Endothelial cell (in vitro differentiated cells): ENCODE results near the gene COL25A1. TPM values are rescaled to one million over a fixed set of nuclear protein-coding genes. Genes with fewer than 3 reads are reported as not detected.
"Not testable (repeated sequence)": the region's sequence is repeated elsewhere in the genome, so short reads cannot be mapped to it uniquely, and the experiment has no call there.

Source experiments
- DNase-seq: peaks from one replicate; pipeline ENCODE4 v3.0.0; 2021; ENCODE audit warnings: low spot score
- H3K27ac Mint-ChIP-seq: one replicate; pipeline ENCODE4 v1.8.0; 2021; ENCODE audit warnings: mixed read lengths, inconsistent platforms; ENCODE audit not compliant: unreplicated experiment
- H3K27me3 Mint-ChIP-seq: one replicate; pipeline ENCODE4 v1.8.0; 2021; ENCODE audit warnings: mild to moderate bottlenecking, moderate library complexity, mixed read lengths, inconsistent platforms; ENCODE audit not compliant: unreplicated experiment
- H3K36me3 Mint-ChIP-seq: one replicate; pipeline ENCODE4 v1.8.0; 2021; ENCODE audit warnings: mild to moderate bottlenecking, low read depth, mixed read lengths, inconsistent platforms; ENCODE audit not compliant: unreplicated experiment
- H3K4me1 Mint-ChIP-seq: one replicate; pipeline ENCODE4 v1.8.0; 2021; ENCODE audit warnings: mild to moderate bottlenecking, mixed read lengths, inconsistent platforms; ENCODE audit not compliant: unreplicated experiment
- H3K4me3 Mint-ChIP-seq: one replicate; pipeline ENCODE4 v1.8.0; 2021; ENCODE audit warnings: mild to moderate bottlenecking, mixed read lengths, inconsistent platforms; ENCODE audit not compliant: unreplicated experiment
- H3K9me3 Mint-ChIP-seq: one replicate; pipeline ENCODE4 v1.8.0; 2021; ENCODE audit warnings: mixed read lengths, inconsistent platforms; ENCODE audit not compliant: unreplicated experiment
- total RNA-seq: library from RNA; stranded (reverse); fragmentation: NEBNext Ultra II Directional; extraction: Animal tissue kit (Norgen Biotek cat#: 25700); gene quantifications from one replicate; pipeline ENCODE4 v1.2.1, GENCODE V29; 2021; ENCODE audit not compliant: unreplicated experiment
- TF ChIP-seq, protein P1 (sequence below): fragments of 200-600 bp; sonication (generic); IDR thresholded peaks from one replicate; pipeline ENCODE4 v1.5.0; 2021; ENCODE audit warnings: antibody characterized with exemption; ENCODE audit not compliant: unreplicated experiment

Gene COL25A1
- total RNA-seq, 1 donor from 2014 or later: 22.7 TPM

DNA sequence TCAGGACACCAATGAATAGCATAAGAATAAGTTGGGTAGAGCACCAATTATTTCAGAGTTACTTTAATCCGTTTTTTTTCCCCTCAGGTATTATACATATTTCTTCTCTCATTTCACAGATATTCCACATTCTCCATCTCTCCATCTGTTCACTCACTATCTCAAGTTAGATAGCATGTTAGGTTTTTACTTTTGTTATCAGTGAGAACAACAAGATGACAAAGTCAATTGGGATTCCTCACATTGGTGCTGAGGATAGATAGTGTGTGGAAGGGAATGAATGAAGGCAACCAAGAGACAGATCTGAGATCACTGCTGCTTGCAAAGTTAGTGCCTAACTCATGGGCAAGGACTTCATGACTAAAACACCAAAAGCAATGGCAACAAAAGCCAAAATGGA is 427.7 kb downstream of the COL25A1 start:
- Mint-ChIP-seq H3K27ac (no peak overlapping the region), H3K9me3 (no peaks in the 10 kb centered on the region), H3K36me3 (no peaks in the 10 kb centered on the region), H3K27me3 (no peaks in the 10 kb centered on the region), H3K4me3 (no peak overlapping the region), H3K4me1 (peaks cover 25% of the 10 kb centered on the region)
- no peak for DNase-seq
- TF ChIP-seq, protein P1, sequence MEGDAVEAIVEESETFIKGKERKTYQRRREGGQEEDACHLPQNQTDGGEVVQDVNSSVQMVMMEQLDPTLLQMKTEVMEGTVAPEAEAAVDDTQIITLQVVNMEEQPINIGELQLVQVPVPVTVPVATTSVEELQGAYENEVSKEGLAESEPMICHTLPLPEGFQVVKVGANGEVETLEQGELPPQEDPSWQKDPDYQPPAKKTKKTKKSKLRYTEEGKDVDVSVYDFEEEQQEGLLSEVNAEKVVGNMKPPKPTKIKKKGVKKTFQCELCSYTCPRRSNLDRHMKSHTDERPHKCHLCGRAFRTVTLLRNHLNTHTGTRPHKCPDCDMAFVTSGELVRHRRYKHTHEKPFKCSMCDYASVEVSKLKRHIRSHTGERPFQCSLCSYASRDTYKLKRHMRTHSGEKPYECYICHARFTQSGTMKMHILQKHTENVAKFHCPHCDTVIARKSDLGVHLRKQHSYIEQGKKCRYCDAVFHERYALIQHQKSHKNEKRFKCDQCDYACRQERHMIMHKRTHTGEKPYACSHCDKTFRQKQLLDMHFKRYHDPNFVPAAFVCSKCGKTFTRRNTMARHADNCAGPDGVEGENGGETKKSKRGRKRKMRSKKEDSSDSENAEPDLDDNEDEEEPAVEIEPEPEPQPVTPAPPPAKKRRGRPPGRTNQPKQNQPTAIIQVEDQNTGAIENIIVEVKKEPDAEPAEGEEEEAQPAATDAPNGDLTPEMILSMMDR: no peak

GRCh38 chr4:108869970-108870369 is 432.5 kb downstream of the COL25A1 start:
- H3K27me3 Mint-ChIP-seq, H3K4me1 Mint-ChIP-seq, H3K4me3 Mint-ChIP-seq, DNase-seq, H3K27ac Mint-ChIP-seq, H3K9me3 Mint-ChIP-seq, H3K36me3 Mint-ChIP-seq: not testable (repeated sequence)

DNA sequence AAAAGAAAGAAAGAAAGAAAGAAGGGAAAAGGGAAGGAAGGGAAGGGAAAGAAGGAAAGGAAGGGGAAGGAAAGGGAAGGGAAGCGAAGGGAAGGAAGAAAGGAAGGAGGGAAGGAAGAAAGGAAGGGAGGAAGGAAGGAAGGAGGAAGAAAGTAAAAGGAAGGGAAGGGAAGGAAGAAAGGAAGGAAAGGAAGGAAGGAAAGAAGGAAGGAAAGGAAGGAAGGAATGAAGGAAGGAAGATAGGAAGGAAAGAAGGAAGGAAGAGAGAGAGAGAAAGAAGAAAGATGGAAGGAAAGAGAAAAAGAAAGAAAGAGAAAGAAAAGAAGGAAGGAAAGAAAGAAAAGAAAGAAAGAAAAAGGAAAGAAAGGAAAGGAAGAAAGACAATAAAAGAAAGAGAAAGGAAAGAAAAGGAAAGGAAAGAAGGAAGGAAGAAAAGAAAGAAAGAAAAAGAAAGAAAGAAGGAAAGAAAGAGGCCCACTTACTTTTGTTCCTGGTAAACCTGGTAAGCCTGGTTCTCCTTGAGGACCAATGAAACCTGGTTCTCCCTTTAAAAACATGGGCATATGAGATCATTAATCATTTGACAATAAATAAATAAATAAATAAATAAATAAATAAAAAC is 433.7 kb downstream of the COL25A1 start:
- no peak overlapping the region for H3K27ac Mint-ChIP-seq
- TF ChIP-seq, protein P1: no peak

GRCh38 chr4:108867476-108867875 is 435.0 kb downstream of the COL25A1 start:
- TF ChIP-seq, protein P1: no peak
- Mint-ChIP-seq H3K4me3 (no peak overlapping the region), H3K27ac (no peak overlapping the region), H3K36me3 (no peaks in the 10 kb centered on the region), H3K4me1 (no peaks in the 10 kb centered on the region), H3K27me3 (peaks cover 2% of the 10 kb centered on the region), H3K9me3 (no peaks in the 10 kb centered on the region)
- DNase-seq: no peak

More for the DNA sequence above, 433.7 kb downstream of the COL25A1 start:
- Mint-ChIP-seq H3K36me3 (no peaks in the 10 kb centered on the region), H3K27me3 (peaks cover 2% of the 10 kb centered on the region), H3K4me3 (no peak overlapping the region), H3K4me1 (no peaks in the 10 kb centered on the region), H3K9me3 (no peaks in the 10 kb centered on the region)
- no peak for DNase-seq

GRCh38 chr4:108861334-108861733 is 441.1 kb downstream of the COL25A1 start:
- Mint-ChIP-seq H3K36me3 (no peaks in the 10 kb centered on the region), H3K9me3 (no peaks in the 10 kb centered on the region), H3K27me3 (no peaks in the 10 kb centered on the region), H3K27ac (no peak overlapping the region), H3K4me3 (no peak overlapping the region), H3K4me1 (peaks cover 5% of the 10 kb centered on the region)
- DNase-seq: peak; percentile 27
- TF ChIP-seq, protein P1: no peak
